NCI-H146 treated with DMSO at 0.1 percent for 48 hours (cell line): ENCODE results near the gene MRTO4.
"Not testable (repeated sequence)": the region's sequence is repeated elsewhere in the genome, so short reads cannot be mapped to it uniquely, and the experiment has no call there.

Source experiments
- DNase-seq: peaks from one replicate; lab custom pipeline; 2025; ENCODE audit not compliant: unreplicated experiment; lab: John Stamatoyannopoulos, UW

Gene MRTO4

GRCh38 chr1:19269427-19270342 is 18.1 kb downstream of the MRTO4 start:
- not testable (repeated sequence) for DNase-seq

GRCh38 chr1:19270343-19270730 is 18.7 kb downstream of the MRTO4 start:
- DNase-seq = not testable (repeated sequence)

GRCh38 chr1:19272064-19272463 is 20.5 kb downstream of the MRTO4 start:
- no peak for DNase-seq

GRCh38 chr1:19273106-19273843 is 21.7 kb downstream of the MRTO4 start:
- DNase-seq = no peak

- DNase-seq = not testable (repeated sequence)
These were observed 22.4 kb downstream of the MRTO4 start for GRCh38 chr1:19273844-19274531.

GRCh38 chr1:19274636-19275035 is 23.0 kb downstream of the MRTO4 start:
- no peak for DNase-seq

GRCh38 chr1:19283891-19284290 is 32.3 kb downstream of the MRTO4 start:
- no peak for DNase-seq

- DNase-seq = no peak
These were observed 33.3 kb downstream of the MRTO4 start for GRCh38 chr1:19284881-19285280.

- DNase-seq = not testable (repeated sequence)
These were observed 33.8 kb downstream of the MRTO4 start for GRCh38 chr1:19285366-19285765.

GRCh38 chr1:19285807-19286206 is 34.2 kb downstream of the MRTO4 start:
- DNase-seq = not testable (repeated sequence)

- DNase-seq = no peak
These were observed 36.0 kb downstream of the MRTO4 start for GRCh38 chr1:19287436-19288185.

- DNase-seq = not testable (repeated sequence)
These were observed 37.0 kb downstream of the MRTO4 start, which contains the start of gene AKR7A3 for GRCh38 chr1:19288324-19289241. TSS of gene AKR7A3 (minus strand) at chr1:19288770. CDS start at chr1:19288709, 61 bp downstream.

- DNase-seq = no peak
These were observed 37.6 kb downstream of the MRTO4 start for GRCh38 chr1:19289244-19289643.

GRCh38 chr1:19294638-19295037 is 43.0 kb downstream of the MRTO4 start:
- DNase-seq = no peak

GRCh38 chr1:19300211-19300610 is 48.6 kb downstream of the MRTO4 start:
- no peak for DNase-seq

GRCh38 chr1:19304081-19304480 is 52.5 kb downstream of the MRTO4 start:
- not testable (repeated sequence) for DNase-seq

GRCh38 chr1:19305880-19306279 is 54.3 kb downstream of the MRTO4 start:
- DNase-seq = no peak

- no peak for DNase-seq
These were observed 55.3 kb downstream of the MRTO4 start for GRCh38 chr1:19306941-19307340.

- no peak for DNase-seq
These were observed 56.3 kb downstream of the MRTO4 start for GRCh38 chr1:19307794-19308508.
